HepG2 (cell line): ENCODE results near the gene MYADML2. TPM values are rescaled to one million over a fixed set of nuclear protein-coding genes. Genes with fewer than 3 reads are reported as not detected.

ENCODE experiments used
- ATAC-seq: fragments of 200-7000 bp; cut with Tn5 transposase; 3 replicates; pipeline ENCODE4 v1.9.1; 2020; ENCODE audit warnings: mild to moderate bottlenecking, moderate library complexity
- BruUV-seq: library from RNA; stranded (reverse); fragments of 400-500 nt; replicated peaks from 2 replicates; lab custom pipeline; 2021; lab: Mats Ljungman, UMichigan
- CTCF ChIA-PET: fragments of 300-600 bp; formaldehyde crosslinking; extraction: SDS; loops from one replicate; lab custom pipeline; 2021; ENCODE audit warnings: low total read pairs, inconsistent platforms, low intra/inter-chr PET ratio; lab: Yijun Ruan, JAX
- POLR2A ChIA-PET: fragments of 350-600 bp; sonication (Branson Sonifier 250); formaldehyde crosslinking; loops from one replicate; lab custom pipeline; 2020; ENCODE audit warnings: antibody characterized with exemption, inconsistent platforms; lab: Yijun Ruan, JAX
- DNase-seq: peaks from one replicate; pipeline ENCODE4 v3.0.0-alpha.2; 2015; ENCODE audit warnings: low spot score
- FAIRE-seq: peaks from 3 replicates; lab custom pipeline; 2011; peaks lifted over from hg19 to GRCh38; lab: Jason Lieb, UNC
- H2AFZ ChIP-seq: one replicate; pipeline ENCODE4 v1.6.1; 2011; ENCODE audit warnings: low read length, inconsistent platforms
- H3K27ac ChIP-seq: fragments of 300-600 bp; 3 replicates; pipeline ENCODE4 v1.8.0; 2011; ENCODE audit warnings: mixed run types, mild to moderate bottlenecking, mixed read lengths, low read length, inconsistent platforms; ENCODE audit not compliant: insufficient read depth; ENCODE audit errors: extremely low read length
- H3K27me3 ChIP-seq, 2 experiments: fragments of 200-600 bp in 1 of 2; 2 replicates in 1 of 2; 3 replicates in 1 of 2; pipeline versions ENCODE4 v1.6.0 to v1.8.0; 2011; ENCODE audit warnings: low read length in 2 of 2, mild to moderate bottlenecking in 2 of 2, moderate library complexity in 2 of 2, inconsistent platforms in 1 of 2; ENCODE audit not compliant: insufficient read depth in 2 of 2, control insufficient read depth in 1 of 2
- H3K36me3 ChIP-seq, 2 experiments: fragments of 200-600 bp in 1 of 2; replicated peaks in 1 of 2; 2 replicates in 1 of 2; 3 replicates in 1 of 2; pipeline versions ENCODE4 v1.5.1 to v1.8.0; 2011; ENCODE audit warnings: low read length in 2 of 2, inconsistent platforms in 1 of 2; ENCODE audit not compliant: insufficient read depth in 2 of 2, control insufficient read depth in 1 of 2
- H3K4me1 ChIP-seq: 2 replicates; pipeline ENCODE4 v1.5.1; 2012; ENCODE audit warnings: low read length, inconsistent platforms; ENCODE audit not compliant: insufficient read depth
- H3K4me2 ChIP-seq: 2 replicates; pipeline ENCODE4 v1.6.0; 2011; ENCODE audit warnings: low read depth, low read length, inconsistent platforms
- H3K4me3 ChIP-seq, 3 experiments: fragments of 200-600 bp in 1 of 3; sonication (generic), shearing (Covaris generic) in 1 of 3; replicated peaks in 1 of 3; 2 replicates each; pipeline ENCODE4 v1.5.1; 2011 to 2016; ENCODE audit warnings: low read length in 3 of 3, inconsistent platforms in 2 of 3, low read depth in 2 of 3, mild to moderate bottlenecking in 2 of 3, control low read depth in 1 of 3, mixed read lengths in 1 of 3; ENCODE audit not compliant: insufficient read depth in 1 of 3
- H3K79me2 ChIP-seq: one replicate; pipeline ENCODE4 v1.6.1; 2011; ENCODE audit warnings: low read length, inconsistent platforms; ENCODE audit not compliant: insufficient read depth
- H3K9ac ChIP-seq: 2 replicates; pipeline ENCODE4 v1.6.0; 2011; ENCODE audit warnings: mild to moderate bottlenecking, low read depth, low read length, inconsistent platforms; ENCODE audit not compliant: insufficient read depth
- H3K9me3 ChIP-seq: 2 replicates; pipeline ENCODE4 v1.5.1; 2012; ENCODE audit warnings: mild to moderate bottlenecking, low read length
- H4K20me1 ChIP-seq: 2 replicates; pipeline ENCODE4 v1.6.0; 2011; ENCODE audit warnings: inconsistent platforms, mild to moderate bottlenecking, low read length, moderate library complexity; ENCODE audit not compliant: insufficient read depth
- ARHGAP35 ChIP-seq: sonication (generic); formaldehyde crosslinking; IDR thresholded peaks from 2 replicates; pipeline ENCODE4 v1.9.0; 2022; ENCODE audit warnings: mild to moderate bottlenecking, inconsistent platforms, moderate library complexity, missing genetic modification reagents, borderline replicate concordance
- CREM ChIP-seq, 2 experiments: sonication (generic) in 1 of 2; formaldehyde crosslinking in 1 of 2; IDR thresholded peaks; 2 replicates each; pipeline versions ENCODE4 v1.4.0 to v1.6.1; 2016 to 2020; ENCODE audit warnings: antibody characterized with exemption in 1 of 2, mild to moderate bottlenecking in 1 of 2, missing genetic modification reagents in 1 of 2
- KLF16 ChIP-seq, 2 experiments: sonication (generic) in 1 of 2; formaldehyde crosslinking in 1 of 2; IDR thresholded peaks; 2 replicates each; pipeline versions ENCODE4 v1.6.1 to v1.8.0; 2016 to 2023; ENCODE audit warnings: missing genetic modification reagents in 2 of 2, missing compliant biosample characterization in 1 of 2
- REXO4 ChIP-seq: sonication (generic); formaldehyde crosslinking; IDR thresholded peaks from 2 replicates; pipeline ENCODE4 v1.8.0; 2022; ENCODE audit warnings: missing genetic modification reagents, mild to moderate bottlenecking, borderline replicate concordance
- SMARCC2 ChIP-seq: fragments of 450-650 bp; IDR thresholded peaks from 2 replicates; pipeline ENCODE4 v1.6.1; 2017; ENCODE audit warnings: antibody characterized with exemption, mild to moderate bottlenecking
- TGIF2 ChIP-seq: IDR thresholded peaks from 2 replicates; pipeline ENCODE4 v1.6.1; 2016; ENCODE audit warnings: control low read depth, missing compliant biosample characterization
- ZFP36 ChIP-seq: fragments of 150-350 bp; IDR thresholded peaks from 2 replicates; pipeline ENCODE4 v1.6.1; 2018; ENCODE audit warnings: borderline replicate concordance, low read length, low read depth; ENCODE audit not compliant: partially characterized antibody
- ZFP36L2 ChIP-seq: sonication (generic); formaldehyde crosslinking; IDR thresholded peaks from 2 replicates; pipeline ENCODE4 v1.4.0; 2020; ENCODE audit warnings: missing genetic modification reagents
- ZNF331 ChIP-seq: sonication (generic); formaldehyde crosslinking; IDR thresholded peaks from 2 replicates; pipeline ENCODE4 v1.4.0; 2020; ENCODE audit warnings: missing genetic modification reagents
- ZNF576 ChIP-seq: sonication (generic); formaldehyde crosslinking; IDR thresholded peaks from 2 replicates; pipeline ENCODE4 v1.4.0; 2020; ENCODE audit warnings: mild to moderate bottlenecking, missing genetic modification reagents
- WGBS: methylation state at CpG from one replicate; pipeline ENCODE4 v1.1.6; 2017; ENCODE audit warnings: low lambda C conversion rate; 5-methylcytosine and 5-hydroxymethylcytosine counted together
- in situ Hi-C: cut with HindIII; loops from 2 replicates; pipeline ENCODE4 v1.10.0; 2017; ENCODE audit warnings: low pct_unique_long_range_greater_than_20kb; ENCODE audit not compliant: extremely low pct_ligation_motif_present
- intact Hi-C: fragments of 100-400 bp; cut with micrococcal nuclease; formaldehyde crosslinking; loops from one replicate; pipeline ENCODE4 v1.10.0; 2022; ENCODE audit not compliant: unreplicated experiment
- polyA plus RNA-seq, 8 experiments: library from polyadenylated mRNA; depleted of rRNA in 3 of 8; stranded (reverse) in 7 of 8; unstranded in 1 of 8; fragments of >200 nt; fragmentation: Illumina TruSeq in 4 of 8; extraction: Trizol in 4 of 8; gene quantifications; 2 replicates each; pipeline versions ENCODE4 v1.2.1 to v1.2.3, GENCODE V29; 2011 to 2016; ENCODE audit warnings: low read depth in 4 of 8, missing spikeins in 1 of 8, mixed read lengths in 1 of 8; ENCODE audit not compliant: insufficient read depth in 1 of 8
- total RNA-seq, 5 experiments: library from RNA; depleted of rRNA; stranded (reverse); fragments of >200 nt; fragmentation: Illumina TruSeq; extraction: Trizol; gene quantifications; 2 replicates each; pipeline ENCODE4 v1.2.3, GENCODE V29; 2016; ENCODE audit warnings: low read depth in 1 of 5
- TF ChIP-seq, protein P1 (sequence below): sonication (generic); formaldehyde crosslinking; IDR thresholded peaks from 2 replicates; pipeline ENCODE4 v1.5.1; 2020; ENCODE audit warnings: mild to moderate bottlenecking, missing genetic modification reagents, moderate library complexity
- TF ChIP-seq, protein P2 (sequence below): sonication (generic); formaldehyde crosslinking; IDR thresholded peaks from 2 replicates; pipeline ENCODE4 v1.4.0; 2020; ENCODE audit warnings: missing genetic modification reagents, borderline replicate concordance

MYADML2 gene
- total and polyA plus RNA-seq, 2 of the 13 experiments (the other 11 are each of a cell fraction or from before 2014, with no cell fraction given) = not detected

- Histone ChIP-seq H3K27ac (peak overlapping the region; percentile 99), H3K4me1 (peaks cover 38% of the 10 kb centered on the region), H3K9ac (peak overlapping the region; percentile 99), H3K79me2 (peaks cover 33% of the 10 kb centered on the region), H3K36me3 (peaks cover 60 to 77% of the 10 kb centered on the region in 2 experiments), H4K20me1 (peaks cover 9% of the 10 kb centered on the region; the same call in 1 of the 2 replicates), H3K27me3 (no peaks in the 10 kb centered on the region; a peak in 1 of 5 replicates), H3K4me3 (peak overlapping the region; percentile 68 to 99 (median 97)), H2AFZ (no peak overlapping the region), H3K4me2 (peak overlapping the region; percentile 99), H3K9me3 (no peaks in the 10 kb centered on the region)
- POLR2A ChIA-PET = interaction anchor here (0.8 to 3.5 kb wide), 20 partner anchors 9 to 196 kb away, joined by 3 to 52 read pairs (median 4); partner anchors contain the start of genes ALYREF, ANAPC11, ARHGDIA and CENPX
- in situ Hi-C loops (no loop called here), intact Hi-C loops (loop anchor here (2.0 to 5.0 kb wide), 2 partner anchors 17 to 38 kb away; partner anchors contain the start of genes ARHGDIA and MAFG)
- peak; percentile 100 for FAIRE-seq
- DNase-seq = peak; percentile 97
- CTCF ChIA-PET = no interaction called here
- 6% methylated on average over 19 of the region's 23 CpGs for WGBS
- peak; percentile 69 for ATAC-seq
- no TSS peak for BruUV-seq
- TF ChIP-seq ZFP36L2 (CRISPR knock-in tag) = 0 out of 2 replicates have a peak, but pooled peaks have one; percentile 14
- TF ChIP-seq CREM (IDR thresholded peaks at IDR 0.05) = peak; percentile 77
- TF ChIP-seq CREM (CRISPR knock-in tag; IDR thresholded peaks at IDR 0.05) = no peak
- TF ChIP-seq ZFP36 = no peak
- TF ChIP-seq, protein P1, sequence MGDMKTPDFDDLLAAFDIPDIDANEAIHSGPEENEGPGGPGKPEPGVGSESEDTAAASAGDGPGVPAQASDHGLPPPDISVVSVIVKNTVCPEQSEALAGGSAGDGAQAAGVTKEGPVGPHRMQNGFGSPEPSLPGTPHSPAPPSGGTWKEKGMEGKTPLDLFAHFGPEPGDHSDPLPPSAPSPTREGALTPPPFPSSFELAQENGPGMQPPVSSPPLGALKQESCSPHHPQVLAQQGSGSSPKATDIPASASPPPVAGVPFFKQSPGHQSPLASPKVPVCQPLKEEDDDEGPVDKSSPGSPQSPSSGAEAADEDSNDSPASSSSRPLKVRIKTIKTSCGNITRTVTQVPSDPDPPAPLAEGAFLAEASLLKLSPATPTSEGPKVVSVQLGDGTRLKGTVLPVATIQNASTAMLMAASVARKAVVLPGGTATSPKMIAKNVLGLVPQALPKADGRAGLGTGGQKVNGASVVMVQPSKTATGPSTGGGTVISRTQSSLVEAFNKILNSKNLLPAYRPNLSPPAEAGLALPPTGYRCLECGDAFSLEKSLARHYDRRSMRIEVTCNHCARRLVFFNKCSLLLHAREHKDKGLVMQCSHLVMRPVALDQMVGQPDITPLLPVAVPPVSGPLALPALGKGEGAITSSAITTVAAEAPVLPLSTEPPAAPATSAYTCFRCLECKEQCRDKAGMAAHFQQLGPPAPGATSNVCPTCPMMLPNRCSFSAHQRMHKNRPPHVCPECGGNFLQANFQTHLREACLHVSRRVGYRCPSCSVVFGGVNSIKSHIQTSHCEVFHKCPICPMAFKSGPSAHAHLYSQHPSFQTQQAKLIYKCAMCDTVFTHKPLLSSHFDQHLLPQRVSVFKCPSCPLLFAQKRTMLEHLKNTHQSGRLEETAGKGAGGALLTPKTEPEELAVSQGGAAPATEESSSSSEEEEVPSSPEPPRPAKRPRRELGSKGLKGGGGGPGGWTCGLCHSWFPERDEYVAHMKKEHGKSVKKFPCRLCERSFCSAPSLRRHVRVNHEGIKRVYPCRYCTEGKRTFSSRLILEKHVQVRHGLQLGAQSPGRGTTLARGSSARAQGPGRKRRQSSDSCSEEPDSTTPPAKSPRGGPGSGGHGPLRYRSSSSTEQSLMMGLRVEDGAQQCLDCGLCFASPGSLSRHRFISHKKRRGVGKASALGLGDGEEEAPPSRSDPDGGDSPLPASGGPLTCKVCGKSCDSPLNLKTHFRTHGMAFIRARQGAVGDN (CRISPR knock-in tag) = peak; percentile 97
- TF ChIP-seq SMARCC2 = no peak
- peak; percentile 27 for TF ChIP-seq ZNF576 (CRISPR knock-in tag)
- peak; percentile 89 for TF ChIP-seq TGIF2 (CRISPR knock-in tag)
- no peak for TF ChIP-seq REXO4 (CRISPR knock-in tag)
- peak; percentile 83 for TF ChIP-seq ZNF331 (CRISPR knock-in tag)
- TF ChIP-seq, protein P2, sequence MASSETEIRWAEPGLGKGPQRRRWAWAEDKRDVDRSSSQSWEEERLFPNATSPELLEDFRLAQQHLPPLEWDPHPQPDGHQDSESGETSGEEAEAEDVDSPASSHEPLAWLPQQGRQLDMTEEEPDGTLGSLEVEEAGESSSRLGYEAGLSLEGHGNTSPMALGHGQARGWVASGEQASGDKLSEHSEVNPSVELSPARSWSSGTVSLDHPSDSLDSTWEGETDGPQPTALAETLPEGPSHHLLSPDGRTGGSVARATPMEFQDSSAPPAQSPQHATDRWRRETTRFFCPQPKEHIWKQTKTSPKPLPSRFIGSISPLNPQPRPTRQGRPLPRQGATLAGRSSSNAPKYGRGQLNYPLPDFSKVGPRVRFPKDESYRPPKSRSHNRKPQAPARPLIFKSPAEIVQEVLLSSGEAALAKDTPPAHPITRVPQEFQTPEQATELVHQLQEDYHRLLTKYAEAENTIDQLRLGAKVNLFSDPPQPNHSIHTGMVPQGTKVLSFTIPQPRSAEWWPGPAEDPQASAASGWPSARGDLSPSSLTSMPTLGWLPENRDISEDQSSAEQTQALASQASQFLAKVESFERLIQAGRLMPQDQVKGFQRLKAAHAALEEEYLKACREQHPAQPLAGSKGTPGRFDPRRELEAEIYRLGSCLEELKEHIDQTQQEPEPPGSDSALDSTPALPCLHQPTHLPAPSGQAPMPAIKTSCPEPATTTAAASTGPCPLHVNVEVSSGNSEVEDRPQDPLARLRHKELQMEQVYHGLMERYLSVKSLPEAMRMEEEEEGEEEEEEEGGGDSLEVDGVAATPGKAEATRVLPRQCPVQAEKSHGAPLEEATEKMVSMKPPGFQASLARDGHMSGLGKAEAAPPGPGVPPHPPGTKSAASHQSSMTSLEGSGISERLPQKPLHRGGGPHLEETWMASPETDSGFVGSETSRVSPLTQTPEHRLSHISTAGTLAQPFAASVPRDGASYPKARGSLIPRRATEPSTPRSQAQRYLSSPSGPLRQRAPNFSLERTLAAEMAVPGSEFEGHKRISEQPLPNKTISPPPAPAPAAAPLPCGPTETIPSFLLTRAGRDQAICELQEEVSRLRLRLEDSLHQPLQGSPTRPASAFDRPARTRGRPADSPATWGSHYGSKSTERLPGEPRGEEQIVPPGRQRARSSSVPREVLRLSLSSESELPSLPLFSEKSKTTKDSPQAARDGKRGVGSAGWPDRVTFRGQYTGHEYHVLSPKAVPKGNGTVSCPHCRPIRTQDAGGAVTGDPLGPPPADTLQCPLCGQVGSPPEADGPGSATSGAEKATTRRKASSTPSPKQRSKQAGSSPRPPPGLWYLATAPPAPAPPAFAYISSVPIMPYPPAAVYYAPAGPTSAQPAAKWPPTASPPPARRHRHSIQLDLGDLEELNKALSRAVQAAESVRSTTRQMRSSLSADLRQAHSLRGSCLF (CRISPR knock-in tag) = no peak
- peak in 1 of 2 experiments; percentile 86; a peak in 1 of 4 replicates for TF ChIP-seq KLF16 (CRISPR knock-in tag; IDR thresholded peaks at IDR 0.05)
- no peak for TF ChIP-seq ARHGAP35 (CRISPR knock-in tag)
These were observed 36.8 kb downstream of the MYADML2 start for GRCh38 chr17:81909966-81910839.
